HEK293 (cell line): ENCODE results near the gene KCTD1.

ENCODE experiments used
- ZBTB1 ChIP-seq: fragments of 450-650 bp; formaldehyde crosslinking; IDR thresholded peaks from 2 replicates; pipeline ENCODE4 v1.5.1; 2016; ENCODE audit warnings: missing biosample characterization, missing genetic modification characterization
- ZNF843 ChIP-seq: fragments of 450-650 bp; formaldehyde crosslinking; IDR thresholded peaks from 2 replicates; pipeline ENCODE4 v1.5.1; 2016; ENCODE audit warnings: missing biosample characterization, missing genetic modification characterization
- TF ChIP-seq, protein P1 (sequence below): fragments of 450-650 bp; formaldehyde crosslinking; IDR thresholded peaks from 2 replicates; pipeline ENCODE4 v1.5.1; 2017; ENCODE audit warnings: missing biosample characterization, missing genetic modification characterization
- TF ChIP-seq, protein P2 (sequence below): fragments of 450-650 bp; formaldehyde crosslinking; IDR thresholded peaks from 2 replicates; pipeline ENCODE4 v1.5.1; 2016; ENCODE audit warnings: missing biosample characterization, missing genetic modification characterization

GRCh38 chr18:26502823-26503222, 45.5 kb downstream of the KCTD1 start:
- TF ChIP-seq ZBTB1: no peak
- TF ChIP-seq, protein P1, sequence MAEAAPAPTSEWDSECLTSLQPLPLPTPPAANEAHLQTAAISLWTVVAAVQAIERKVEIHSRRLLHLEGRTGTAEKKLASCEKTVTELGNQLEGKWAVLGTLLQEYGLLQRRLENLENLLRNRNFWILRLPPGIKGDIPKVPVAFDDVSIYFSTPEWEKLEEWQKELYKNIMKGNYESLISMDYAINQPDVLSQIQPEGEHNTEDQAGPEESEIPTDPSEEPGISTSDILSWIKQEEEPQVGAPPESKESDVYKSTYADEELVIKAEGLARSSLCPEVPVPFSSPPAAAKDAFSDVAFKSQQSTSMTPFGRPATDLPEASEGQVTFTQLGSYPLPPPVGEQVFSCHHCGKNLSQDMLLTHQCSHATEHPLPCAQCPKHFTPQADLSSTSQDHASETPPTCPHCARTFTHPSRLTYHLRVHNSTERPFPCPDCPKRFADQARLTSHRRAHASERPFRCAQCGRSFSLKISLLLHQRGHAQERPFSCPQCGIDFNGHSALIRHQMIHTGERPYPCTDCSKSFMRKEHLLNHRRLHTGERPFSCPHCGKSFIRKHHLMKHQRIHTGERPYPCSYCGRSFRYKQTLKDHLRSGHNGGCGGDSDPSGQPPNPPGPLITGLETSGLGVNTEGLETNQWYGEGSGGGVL (tag by site-specific recombination): no peak
- TF ChIP-seq, protein P2, sequence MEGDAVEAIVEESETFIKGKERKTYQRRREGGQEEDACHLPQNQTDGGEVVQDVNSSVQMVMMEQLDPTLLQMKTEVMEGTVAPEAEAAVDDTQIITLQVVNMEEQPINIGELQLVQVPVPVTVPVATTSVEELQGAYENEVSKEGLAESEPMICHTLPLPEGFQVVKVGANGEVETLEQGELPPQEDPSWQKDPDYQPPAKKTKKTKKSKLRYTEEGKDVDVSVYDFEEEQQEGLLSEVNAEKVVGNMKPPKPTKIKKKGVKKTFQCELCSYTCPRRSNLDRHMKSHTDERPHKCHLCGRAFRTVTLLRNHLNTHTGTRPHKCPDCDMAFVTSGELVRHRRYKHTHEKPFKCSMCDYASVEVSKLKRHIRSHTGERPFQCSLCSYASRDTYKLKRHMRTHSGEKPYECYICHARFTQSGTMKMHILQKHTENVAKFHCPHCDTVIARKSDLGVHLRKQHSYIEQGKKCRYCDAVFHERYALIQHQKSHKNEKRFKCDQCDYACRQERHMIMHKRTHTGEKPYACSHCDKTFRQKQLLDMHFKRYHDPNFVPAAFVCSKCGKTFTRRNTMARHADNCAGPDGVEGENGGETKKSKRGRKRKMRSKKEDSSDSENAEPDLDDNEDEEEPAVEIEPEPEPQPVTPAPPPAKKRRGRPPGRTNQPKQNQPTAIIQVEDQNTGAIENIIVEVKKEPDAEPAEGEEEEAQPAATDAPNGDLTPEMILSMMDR (tag by site-specific recombination): no peak
- TF ChIP-seq ZNF843 (tag by site-specific recombination): no peak
